Endometrial microvascular endothelial cells (primary cell): ENCODE results near the gene FUS. TPM values are rescaled to one million over a fixed set of nuclear protein-coding genes. Genes with fewer than 3 reads are reported as not detected.
"Not testable (repeated sequence)": the region's sequence is repeated elsewhere in the genome, so short reads cannot be mapped to it uniquely, and the experiment has no call there.

Experiments used
- in situ Hi-C: cut with HindIII; loops from 2 replicates; pipeline ENCODE4 v1.10.0; 2017; ENCODE audit warnings: low sequenced_read_pairs, low pct_unique_long_range_greater_than_20kb; ENCODE audit errors: inconsistent ontology term
- total RNA-seq: library from RNA; depleted of rRNA; stranded (reverse); fragments of >200 nt; gene quantifications from one replicate; pipeline ENCODE4 v1.2.3, GENCODE V29; 2015; ENCODE audit errors: inconsistent ontology term

The FUS gene
- 79.0 TPM for total RNA-seq

- in situ Hi-C loops = no loop called here
Observed at GRCh38 chr16:31179747-31180459, at the start of gene FUS. TSS of gene FUS (plus strand) at chr16:31180139. CDS start at chr16:31180215, 76 bp downstream.

- in situ Hi-C loops = no loop called here
Observed at GRCh38 chr16:31130336-31130891, 49.5 kb upstream of the FUS start.

GRCh38 chr16:31130899-31131298, 49.0 kb upstream of the FUS start:
- in situ Hi-C loops = no loop called here

- in situ Hi-C loops = no loop called here
Observed at GRCh38 chr16:31131416-31131815, 48.5 kb upstream of the FUS start.

- in situ Hi-C loops = no loop called here
Observed at GRCh38 chr16:31131841-31132271, 48.1 kb upstream of the FUS start.

GRCh38 chr16:31132303-31132979, 47.5 kb upstream of the FUS start:
- in situ Hi-C loops = no loop called here

GRCh38 chr16:31133046-31133501, 46.9 kb upstream of the FUS start:
- in situ Hi-C loops = no loop called here

GRCh38 chr16:31134091-31134571, 45.8 kb upstream of the FUS start:
- in situ Hi-C loops = no loop called here

- in situ Hi-C loops = no loop called here
Observed at GRCh38 chr16:31134625-31135534, 45.1 kb upstream of the FUS start.

GRCh38 chr16:31135535-31136286, 44.2 kb upstream of the FUS start, which contains the start of gene PRSS8:
TSS of gene PRSS8 (minus strand) at chr16:31135727. CDS start at chr16:31135498, 229 bp downstream.
- in situ Hi-C loops = no loop called here

GRCh38 chr16:31136287-31136662, 43.7 kb upstream of the FUS start:
- in situ Hi-C loops = no loop called here

- in situ Hi-C loops = not testable (repeated sequence)
Observed at GRCh38 chr16:31136822-31137499, 43.0 kb upstream of the FUS start.

GRCh38 chr16:31138621-31139578, 41.0 kb upstream of the FUS start:
- in situ Hi-C loops = no loop called here

- in situ Hi-C loops = not testable (repeated sequence)
Observed at GRCh38 chr16:31141071-31141469, 38.9 kb upstream of the FUS start.

- in situ Hi-C loops = no loop called here
Observed at GRCh38 chr16:31141489-31142108, 38.3 kb upstream of the FUS start.
